Spinal cord (tissue), 10 donors: ENCODE results near the gene KRTAP4-6. TPM values are rescaled to one million over a fixed set of nuclear protein-coding genes. Genes with fewer than 3 reads are reported as not detected.
"Not testable (repeated sequence)": the region's sequence is repeated elsewhere in the genome, so short reads cannot be mapped to it uniquely, and the experiment has no call there.

ENCODE experiments used
- DNase-seq, 6 donors: peaks; one replicate each; pipeline versions ENCODE4 v3.0.0 to v3.0.0-alpha.2; 2013 to 2015; ENCODE audit warnings: low spot score in 6 of 6, low read depth in 4 of 6
- H3K27ac ChIP-seq: one replicate; pipeline ENCODE4 v1.5.1; 2013; ENCODE audit warnings: low read depth, low read length, control low read depth
- H3K27me3 ChIP-seq: one replicate; pipeline ENCODE4 v1.6.1; 2013; ENCODE audit warnings: low read length; ENCODE audit not compliant: control insufficient read depth, insufficient read depth
- H3K36me3 ChIP-seq: one replicate; pipeline ENCODE4 v1.6.1; 2013; ENCODE audit warnings: low read length; ENCODE audit not compliant: control insufficient read depth, insufficient read depth
- H3K4me1 ChIP-seq: one replicate; pipeline ENCODE4 v1.6.1; 2013; ENCODE audit warnings: low read length; ENCODE audit not compliant: control insufficient read depth, insufficient read depth
- H3K4me3 ChIP-seq: one replicate; pipeline ENCODE4 v1.5.1; 2013; ENCODE audit warnings: low read depth, low read length, control low read depth
- H3K9me3 ChIP-seq: one replicate; pipeline ENCODE4 v1.6.1; 2013; ENCODE audit warnings: low read length; ENCODE audit not compliant: control insufficient read depth, insufficient read depth
- WGBS: methylation state at CpG from one replicate; pipeline ENCODE4 v1.1.5; 2013; ENCODE audit warnings: missing lambda C conversion rate; ENCODE audit not compliant: insufficient coverage; 5-methylcytosine and 5-hydroxymethylcytosine counted together
- long read RNA-seq, 4 donors: transcript quantifications; one replicate each; lab custom pipeline, GENCODE V29; 2026
- polyA plus RNA-seq, 2 donors: library from polyadenylated mRNA; unstranded; fragments of 120-200 nt; gene quantifications; one replicate each; pipeline ENCODE4 v1.2.1, GENCODE V29; 2013; ENCODE audit not compliant: insufficient read length in 2 of 2
- total RNA-seq, 2 donors: library from RNA; depleted of rRNA in 1 of 2; stranded (reverse); fragments of 120-200 nt in 1 of 2; fragments of >200 nt in 1 of 2; gene quantifications; one replicate each; pipeline versions ENCODE4 v1.2.3 to v1.2.4, GENCODE V29; 2013 to 2014
- donor health status: healthy.

The KRTAP4-6 gene
- total RNA-seq: not detected
- not detected for polyA plus RNA-seq
- long read RNA-seq, donor 1: 0 reads
- long read RNA-seq, donor 2, partial matches to known transcripts: 0 of 1 reads
- long read RNA-seq, donor 2, other reads (novel, unspliced or antisense): 0 of 1 reads
- long read RNA-seq, donor 3: 0 reads
- long read RNA-seq, donor 4: 0 reads

DNA sequence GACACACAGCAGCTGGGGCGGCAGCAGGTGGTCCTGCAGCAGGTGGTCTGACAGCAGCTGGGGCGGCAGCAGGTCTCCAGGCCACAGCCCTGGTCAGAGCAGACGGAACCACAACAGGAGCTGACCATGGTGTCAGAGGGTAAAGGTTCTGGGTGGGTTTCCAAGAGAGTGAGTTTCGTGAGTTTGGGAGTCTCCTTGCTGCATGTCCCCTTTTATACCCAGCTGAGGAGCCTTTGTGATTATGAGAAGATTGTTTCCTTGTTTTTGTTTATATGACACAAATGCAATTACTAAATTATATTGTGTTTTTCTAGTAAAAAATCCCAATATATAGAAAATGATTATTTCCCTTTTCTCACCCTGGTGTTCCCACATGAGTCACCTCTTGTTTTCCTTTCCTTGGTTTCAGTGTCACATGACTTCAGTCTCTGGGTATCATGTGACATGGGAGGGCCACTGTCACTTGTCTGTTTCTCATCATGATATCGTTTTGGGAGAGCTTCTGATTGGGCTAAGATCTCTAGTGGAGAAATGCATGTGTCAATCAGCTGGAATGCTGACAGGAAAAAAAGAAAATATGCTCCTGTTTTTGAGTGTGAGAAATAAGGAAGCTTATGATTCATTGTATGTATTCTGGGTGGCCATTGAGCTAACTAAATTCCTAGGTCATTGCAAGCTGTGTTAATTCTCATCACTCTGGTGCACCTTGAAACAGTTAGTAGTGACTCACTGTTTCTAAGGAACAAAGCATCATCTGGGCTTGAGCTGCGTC is at the start of gene KRTAP4-6:
KRTAP4-6 (minus strand) TSS at position 185 of the 772 bp plus-strand sequence; CDS start at position 128, 57 bp downstream.
- Histone ChIP-seq H3K4me3 (no peak within 1 kb of the TSS), H3K4me1 (no peaks in the 10 kb centered on the region), H3K36me3 (no peaks in the 10 kb centered on the region), H3K27me3 (no peaks in the 10 kb centered on the region), H3K27ac (no peak within 1 kb of the TSS), H3K9me3 (peaks cover 3% of the 10 kb centered on the region)
- no peak for DNase-seq
- WGBS: 84% methylated on average over 5 of the region's 6 CpGs

DNA sequence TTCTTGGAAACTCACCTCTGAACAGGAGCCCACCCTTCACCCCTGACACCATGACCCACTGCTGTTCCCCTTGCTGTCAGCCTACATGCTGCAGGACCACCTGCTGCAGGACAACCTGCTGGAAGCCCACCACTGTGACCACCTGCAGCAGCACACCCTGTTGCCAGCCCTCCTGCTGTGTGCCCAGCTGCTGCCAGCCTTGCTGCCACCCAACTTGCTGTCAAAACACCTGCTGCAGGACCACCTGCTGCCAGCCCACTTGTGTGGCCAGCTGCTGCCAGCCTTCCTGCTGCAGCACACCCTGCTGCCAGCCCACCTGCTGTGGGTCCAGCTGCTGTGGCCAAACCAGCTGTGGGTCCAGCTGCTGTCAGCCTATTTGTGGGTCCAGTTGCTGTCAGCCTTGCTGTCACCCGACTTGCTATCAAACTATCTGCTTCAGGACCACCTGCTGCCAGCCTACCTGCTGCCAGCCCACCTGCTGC is 49.5 kb upstream of the KRTAP4-6 start, which contains the start of gene KRTAP9-1:
KRTAP9-1 (plus strand) TSS at position 51 of the 482 bp plus-strand sequence; CDS start at position 51, 0 bp downstream.
- not testable (repeated sequence) for DNase-seq, H3K4me1 ChIP-seq, H3K9me3 ChIP-seq, H3K27ac ChIP-seq, H3K4me3 ChIP-seq, H3K27me3 ChIP-seq, H3K36me3 ChIP-seq
- WGBS: 71% methylated on average over 1 of the region's 1 CpG

DNA sequence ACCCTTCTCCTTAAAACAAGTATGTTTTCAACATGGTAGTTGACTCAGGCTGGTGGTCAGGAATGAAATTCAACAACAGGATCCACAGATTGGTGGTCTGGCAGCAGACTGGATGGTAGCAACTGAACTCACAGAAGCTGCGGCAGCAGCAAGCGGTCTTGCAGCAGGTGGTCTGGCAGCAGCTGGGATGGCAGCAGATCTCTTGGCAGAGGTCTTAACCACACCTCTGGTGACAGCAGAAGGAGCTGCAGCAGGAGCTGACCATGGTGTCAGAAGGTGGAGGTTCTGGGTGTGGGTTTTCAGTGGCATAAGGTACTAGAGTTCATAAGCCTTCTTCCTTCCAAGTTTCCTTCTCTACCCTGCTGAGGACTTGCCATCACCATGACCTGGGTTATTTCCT is 46.5 kb upstream of the KRTAP4-6 start:
- no peak overlapping the region for H3K4me3 ChIP-seq
- H3K9me3 ChIP-seq: no peaks in the 10 kb centered on the region
- 68% methylated on average over 2 of the region's 2 CpGs for WGBS
- no peaks in the 10 kb centered on the region for H3K36me3 ChIP-seq
- no peak for DNase-seq
- no peaks in the 10 kb centered on the region for H3K4me1 ChIP-seq
- no peaks in the 10 kb centered on the region for H3K27me3 ChIP-seq
- no peak overlapping the region for H3K27ac ChIP-seq

DNA sequence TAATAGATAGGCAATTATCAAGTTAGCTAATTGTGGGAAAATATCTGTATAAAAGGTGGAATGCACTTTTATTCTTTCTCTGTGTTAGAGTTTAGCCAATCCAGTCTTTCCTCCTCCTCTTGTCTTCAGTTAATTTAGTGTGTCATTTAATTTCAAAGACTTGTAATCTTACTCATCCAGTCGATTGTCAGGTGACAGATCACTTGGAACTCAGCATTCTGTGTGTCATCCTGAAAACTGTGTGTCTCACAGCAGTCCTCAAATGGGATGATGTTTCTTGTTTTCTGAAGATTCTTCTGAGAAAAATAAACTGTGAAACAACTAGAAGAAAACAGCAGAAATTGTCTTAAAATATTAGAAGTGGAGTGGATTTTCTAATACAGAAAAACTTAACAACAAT is 44.7 kb upstream of the KRTAP4-6 start:
- no peaks in the 10 kb centered on the region for H3K36me3 ChIP-seq
- no peak overlapping the region for H3K27ac ChIP-seq
- no peaks in the 10 kb centered on the region for H3K9me3 ChIP-seq
- WGBS: 100% methylated on average over 1 of the region's 1 CpG
- H3K4me1 ChIP-seq: no peaks in the 10 kb centered on the region
- H3K4me3 ChIP-seq: no peak overlapping the region
- no peak for DNase-seq
- no peaks in the 10 kb centered on the region for H3K27me3 ChIP-seq

DNA sequence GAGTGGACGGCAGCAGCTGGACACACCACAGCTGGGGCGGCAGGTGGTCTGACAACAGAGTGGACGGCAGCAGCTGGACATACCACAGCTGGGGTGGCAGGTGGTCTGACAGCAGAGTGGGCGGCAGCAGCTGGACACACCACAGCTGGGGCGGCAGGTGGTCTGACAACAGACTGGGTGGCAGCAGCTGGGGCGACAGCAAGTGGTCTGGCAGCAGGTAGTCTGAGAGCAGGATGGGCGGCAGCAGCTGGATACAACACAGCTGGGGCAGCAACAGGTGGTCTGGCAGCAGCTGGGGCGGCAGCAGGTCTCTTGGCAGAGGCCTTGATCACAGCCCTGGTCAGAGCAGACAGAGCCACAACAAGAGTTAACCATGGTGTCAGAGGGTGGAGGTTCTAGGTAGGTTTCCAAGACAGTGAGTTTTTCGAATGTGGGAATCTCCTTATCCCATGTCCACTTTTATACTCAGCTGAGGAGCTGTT is 44.2 kb upstream of the KRTAP4-6 start, which contains the start of gene KRTAP4-1:
KRTAP4-1 (minus strand) TSS at position 432 of the 482 bp plus-strand sequence; CDS start at position 375, 57 bp downstream.
- 74% methylated on average over 7 of the region's 9 CpGs for WGBS
- H3K9me3 ChIP-seq: no peaks in the 10 kb centered on the region
- no peaks in the 10 kb centered on the region for H3K27me3 ChIP-seq
- no peaks in the 10 kb centered on the region for H3K36me3 ChIP-seq
- H3K27ac ChIP-seq: no peak within 1 kb of the TSS
- H3K4me3 ChIP-seq: no peak within 1 kb of the TSS
- no peaks in the 10 kb centered on the region for H3K4me1 ChIP-seq
- no peak for DNase-seq

DNA sequence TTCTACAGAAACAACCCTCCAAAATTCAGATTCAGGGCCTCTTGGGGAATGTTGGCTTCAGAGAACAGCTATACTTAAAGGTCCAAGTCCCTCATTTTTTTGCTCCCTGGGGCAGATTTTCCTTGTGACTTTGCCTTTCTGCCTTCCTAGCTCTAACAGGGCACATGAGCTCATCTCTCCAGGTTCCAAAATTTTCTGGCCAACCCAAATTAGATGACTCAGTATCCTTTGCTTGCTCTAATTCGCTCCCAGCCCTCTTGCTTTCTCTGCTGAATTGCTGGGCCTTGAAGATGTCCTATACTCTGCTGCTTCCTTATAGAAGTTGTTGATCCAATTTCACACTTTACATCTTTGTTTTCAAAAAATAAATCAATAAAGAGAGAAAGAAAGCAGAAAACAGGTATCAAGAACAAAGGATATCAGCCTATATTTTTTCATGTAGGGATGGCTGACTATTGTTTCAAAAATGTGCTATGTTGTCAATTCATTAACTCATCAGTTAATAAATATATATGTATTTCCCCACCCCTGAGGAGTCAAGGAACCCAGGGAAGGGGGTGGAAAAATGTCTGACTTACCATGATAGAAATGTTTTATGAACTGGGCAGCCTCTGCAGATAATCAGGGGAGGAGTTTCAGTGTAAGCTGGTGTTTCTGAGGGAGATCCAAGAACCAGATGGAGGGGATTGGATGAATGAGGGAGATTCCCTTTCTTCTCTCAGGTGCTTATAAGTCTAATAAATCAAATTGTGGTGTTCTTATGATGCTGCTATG is 38.7 kb upstream of the KRTAP4-6 start:
- H3K4me1 ChIP-seq: no peaks in the 10 kb centered on the region
- H3K4me3 ChIP-seq: no peak overlapping the region
- no peaks in the 10 kb centered on the region for H3K9me3 ChIP-seq
- H3K27ac ChIP-seq: no peak overlapping the region
- 80% methylated on average over 1 of the region's 1 CpG for WGBS
- no peaks in the 10 kb centered on the region for H3K36me3 ChIP-seq
- DNase-seq: no peak
- H3K27me3 ChIP-seq: no peaks in the 10 kb centered on the region

DNA sequence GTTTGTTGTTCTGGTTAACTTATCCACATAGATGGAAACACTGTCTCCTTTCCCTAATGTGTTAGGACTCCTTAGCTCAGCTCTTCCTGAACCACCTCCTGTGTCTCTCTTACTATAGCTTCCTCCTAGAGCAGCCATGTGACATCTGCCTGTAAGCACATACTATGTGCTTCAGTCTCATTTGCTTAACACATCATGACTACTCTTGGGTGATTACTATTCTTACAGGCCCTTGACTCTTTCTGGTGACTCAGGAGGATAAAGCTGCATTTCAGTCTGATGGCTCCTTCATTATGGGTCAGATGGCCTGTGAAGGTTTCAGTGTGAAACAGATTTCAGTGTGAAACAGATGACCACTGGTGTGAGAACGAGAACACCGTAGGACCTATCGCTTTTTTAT is 38.0 kb upstream of the KRTAP4-6 start:
- H3K27ac ChIP-seq: no peak overlapping the region
- H3K36me3 ChIP-seq: no peaks in the 10 kb centered on the region
- H3K9me3 ChIP-seq: no peaks in the 10 kb centered on the region
- no peaks in the 10 kb centered on the region for H3K4me1 ChIP-seq
- DNase-seq: no peak
- no peak overlapping the region for H3K4me3 ChIP-seq
- H3K27me3 ChIP-seq: no peaks in the 10 kb centered on the region
- WGBS: no CpG with 5 or more reads among the region's 3 CpGs

DNA sequence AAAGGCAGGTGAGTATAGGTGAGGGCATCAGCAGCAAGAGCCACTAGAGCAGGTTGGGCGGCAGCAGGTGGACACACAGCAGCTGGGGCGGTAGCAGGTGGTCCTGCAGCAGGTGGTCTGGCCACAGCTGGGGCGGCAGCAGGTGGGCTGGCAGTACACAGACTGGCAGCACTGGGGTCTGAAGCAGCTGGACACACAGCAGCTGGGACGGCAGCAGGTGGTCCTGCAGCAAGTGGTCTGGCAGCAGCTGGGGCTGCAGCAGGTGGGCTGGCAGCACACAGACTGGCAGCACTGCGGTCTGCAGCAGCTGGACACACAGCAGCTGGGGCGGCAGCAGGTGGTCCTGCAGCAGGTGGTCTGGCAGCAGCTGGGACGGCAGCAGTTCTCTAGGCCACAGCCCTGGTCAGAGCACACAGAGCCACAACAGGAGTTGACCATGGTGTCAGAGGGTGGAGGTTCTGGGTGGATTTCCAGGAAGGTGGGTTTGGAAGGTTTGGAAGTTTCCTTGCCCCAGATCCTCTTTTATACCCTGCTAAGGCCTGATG is 37.5 kb upstream of the KRTAP4-6 start, which contains the start of gene KRTAP4-2:
KRTAP4-2 (minus strand) TSS at position 495 of the 545 bp plus-strand sequence; CDS start at position 438, 57 bp downstream.
- Histone ChIP-seq H3K27ac (no peak within 1 kb of the TSS), H3K9me3 (no peaks in the 10 kb centered on the region), H3K4me1 (no peaks in the 10 kb centered on the region), H3K36me3 (no peaks in the 10 kb centered on the region), H3K4me3 (no peak within 1 kb of the TSS), H3K27me3 (no peaks in the 10 kb centered on the region)
- 90% methylated on average over 6 of the region's 7 CpGs for WGBS
- no peak for DNase-seq

DNA sequence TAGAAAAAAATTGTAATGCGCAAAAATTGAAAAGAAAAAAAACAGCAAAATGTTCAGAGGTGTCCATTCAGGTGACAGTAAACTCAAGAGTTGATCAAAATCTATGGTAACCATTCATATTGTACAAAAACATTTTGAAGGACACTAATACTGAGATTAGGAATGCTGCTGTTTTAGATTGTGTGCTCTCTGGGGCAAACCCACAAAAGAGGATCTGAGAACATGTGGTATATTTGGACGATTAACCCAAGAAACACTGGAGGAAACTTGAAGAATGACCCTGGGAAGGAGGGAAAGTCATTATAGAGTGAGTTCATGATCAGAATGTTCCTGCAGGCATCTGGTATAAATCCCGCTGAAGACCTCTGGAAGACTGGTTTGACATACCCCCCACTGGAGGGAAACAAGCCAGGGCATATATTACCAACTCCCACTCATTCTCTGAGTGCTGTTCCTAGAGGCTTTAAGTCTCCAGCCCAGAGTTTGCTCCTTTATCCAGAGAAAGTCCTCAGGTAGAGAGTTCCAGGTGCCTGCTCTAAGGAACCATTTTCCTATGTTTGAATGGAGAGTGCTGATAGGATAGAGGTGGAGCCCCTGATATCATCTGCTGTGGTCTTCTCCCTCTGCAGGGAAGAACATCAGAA is 36.5 kb upstream of the KRTAP4-6 start:
- WGBS: 73% methylated on average over 2 of the region's 3 CpGs
- H3K9me3 ChIP-seq: no peaks in the 10 kb centered on the region
- H3K36me3 ChIP-seq: no peaks in the 10 kb centered on the region
- H3K4me3 ChIP-seq: no peak overlapping the region
- no peak for DNase-seq
- H3K4me1 ChIP-seq: no peaks in the 10 kb centered on the region
- H3K27ac ChIP-seq: no peak overlapping the region
- H3K27me3 ChIP-seq: no peaks in the 10 kb centered on the region
